Measurements from ENCODE around the gene C17orf100.
"Not testable (repeated sequence)": the region's sequence is repeated elsewhere in the genome, so short reads cannot be mapped to it uniquely, and the experiment has no call there.

The C17orf100 gene

GRCh38 chr17:6669479-6670212 is 18.1 kb downstream of the C17orf100 start:
- no peak for DNase-seq

GRCh38 chr17:6670571-6670970 is 19.0 kb downstream of the C17orf100 start:
- no peak for DNase-seq

GRCh38 chr17:6670999-6671398 is 19.4 kb downstream of the C17orf100 start:
- DNase-seq = no peak

- no peak for DNase-seq
These were observed 19.9 kb downstream of the C17orf100 start for GRCh38 chr17:6671431-6671830.

GRCh38 chr17:6674586-6674985 is 23.0 kb downstream of the C17orf100 start:
- no peak for DNase-seq

- DNase-seq = no peak
These were observed 23.8 kb downstream of the C17orf100 start for GRCh38 chr17:6675201-6675825.

- no peak for DNase-seq
These were observed 25.2 kb downstream of the C17orf100 start for GRCh38 chr17:6676802-6677157.

- peak in 1 of 2 experiments; percentile 6 for DNase-seq
These were observed 25.7 kb downstream of the C17orf100 start for GRCh38 chr17:6677158-6677831.

- no peak for DNase-seq
These were observed 26.4 kb downstream of the C17orf100 start for GRCh38 chr17:6677946-6678345.

GRCh38 chr17:6679241-6679640 is 27.7 kb downstream of the C17orf100 start:
- DNase-seq = no peak

GRCh38 chr17:6681176-6681575 is 29.6 kb downstream of the C17orf100 start:
- DNase-seq = no peak

- DNase-seq = no peak
These were observed 30.1 kb downstream of the C17orf100 start for GRCh38 chr17:6681671-6682070.

- no peak for DNase-seq
These were observed 30.8 kb downstream of the C17orf100 start for GRCh38 chr17:6682339-6682738.

GRCh38 chr17:6683081-6683684 is 31.6 kb downstream of the C17orf100 start:
- DNase-seq = no peak

- no peak for DNase-seq
These were observed 32.3 kb downstream of the C17orf100 start for GRCh38 chr17:6683730-6684459.

- no peak for DNase-seq
These were observed 32.9 kb downstream of the C17orf100 start for GRCh38 chr17:6684460-6684783.

- no peak for DNase-seq
These were observed 33.6 kb downstream of the C17orf100 start for GRCh38 chr17:6684881-6685767.

GRCh38 chr17:6686026-6686425 is 34.5 kb downstream of the C17orf100 start:
- DNase-seq = no peak

GRCh38 chr17:6688944-6689343 is 37.4 kb downstream of the C17orf100 start:
- no peak for DNase-seq

GRCh38 chr17:6690641-6691040 is 39.1 kb downstream of the C17orf100 start:
- no peak for DNase-seq

GRCh38 chr17:6691546-6691945 is 40.0 kb downstream of the C17orf100 start:
- DNase-seq = no peak

GRCh38 chr17:6691958-6692357 is 40.4 kb downstream of the C17orf100 start:
- DNase-seq = not testable (repeated sequence)
